OCI-LY7 (cell line): ENCODE data around the gene EYA2.

ENCODE experiments used
- CTCF ChIP-seq: fragments of 200-600 bp; sonication (generic); conservative IDR thresholded peaks from 2 replicates; pipeline ENCODE4 v1.5.1; 2014; ENCODE audit warnings: mild to moderate bottlenecking, antibody characterized with exemption, low read length, moderate library complexity, mixed read lengths
- EZH2phosphoT487 ChIP-seq: fragments of 200-600 bp; sonication (generic); IDR thresholded peaks from 2 replicates; pipeline ENCODE4 v1.6.1; 2018; ENCODE audit warnings: low read depth, borderline replicate concordance, mild to moderate bottlenecking, mixed run types, antibody characterized with exemption, low read length, moderate library complexity, mixed read lengths

GRCh38 chr20:47108994-47109393 lies 214.4 kb downstream of the EYA2 start:
- no peak for TF ChIP-seq CTCF
- TF ChIP-seq EZH2phosphoT487: no peak
